ENCODE results near the gene RGMA.

RGMA gene

GRCh38 chr15:93072011-93072410 is 17.0 kb downstream of the RGMA start:
- no peak for TF ChIP-seq CTCF (conservative IDR thresholded peaks at IDR 0.05)

GRCh38 chr15:93071469-93071936 is 17.5 kb downstream of the RGMA start:
- no peak overlapping the region for H3K27ac ChIP-seq
- no peak for TF ChIP-seq CTCF (conservative IDR thresholded peaks at IDR 0.05)

More at GRCh38 chr15:93072011-93072410, 17.0 kb downstream of the RGMA start:
- H3K27ac ChIP-seq, result peak overlapping the region; percentile 39; the same call in 1 of the 2 replicates

- TF ChIP-seq CTCF (conservative IDR thresholded peaks at IDR 0.05), result no peak
Measured at GRCh38 chr15:93070551-93071296, 18.3 kb downstream of the RGMA start.

GRCh38 chr15:93070132-93070531 is 18.9 kb downstream of the RGMA start:
- TF ChIP-seq CTCF (conservative IDR thresholded peaks at IDR 0.05), result no peak
- H3K27ac ChIP-seq, result no peak overlapping the region

More at GRCh38 chr15:93070551-93071296, 18.3 kb downstream of the RGMA start:
- H3K27ac ChIP-seq, result no peak overlapping the region

GRCh38 chr15:93068581-93069199 is 20.3 kb downstream of the RGMA start:
- no peak for TF ChIP-seq CTCF (conservative IDR thresholded peaks at IDR 0.05)
- no peak overlapping the region for H3K27ac ChIP-seq

GRCh38 chr15:93067649-93068085 is 21.3 kb downstream of the RGMA start:
- no peak for TF ChIP-seq CTCF (conservative IDR thresholded peaks at IDR 0.05)
- no peak overlapping the region for H3K27ac ChIP-seq

- no peak; the same call in 1 of the 2 replicates for TF ChIP-seq CTCF (conservative IDR thresholded peaks at IDR 0.05)
- H3K27ac ChIP-seq, result no peak overlapping the region
Measured at GRCh38 chr15:93066834-93067648, 22.0 kb downstream of the RGMA start.
